COLO668 (cell line): ENCODE measurements around the gene NDUFS1.

Experiments
- DNase-seq: peaks from one replicate; lab custom pipeline; 2025; ENCODE audit not compliant: unreplicated experiment; lab: John Stamatoyannopoulos, UW

NDUFS1 gene

GRCh38 chr2:206069417-206069816, 89.8 kb downstream of the NDUFS1 start:
- no peak for DNase-seq

GRCh38 chr2:206068207-206068606, 91.0 kb downstream of the NDUFS1 start:
- DNase-seq, result no peak
